Measurements from ENCODE around the gene CHRD.
"Not testable (repeated sequence)": the region's sequence is repeated elsewhere in the genome, so short reads cannot be mapped to it uniquely, and the experiment has no call there.

Gene CHRD

DNA sequence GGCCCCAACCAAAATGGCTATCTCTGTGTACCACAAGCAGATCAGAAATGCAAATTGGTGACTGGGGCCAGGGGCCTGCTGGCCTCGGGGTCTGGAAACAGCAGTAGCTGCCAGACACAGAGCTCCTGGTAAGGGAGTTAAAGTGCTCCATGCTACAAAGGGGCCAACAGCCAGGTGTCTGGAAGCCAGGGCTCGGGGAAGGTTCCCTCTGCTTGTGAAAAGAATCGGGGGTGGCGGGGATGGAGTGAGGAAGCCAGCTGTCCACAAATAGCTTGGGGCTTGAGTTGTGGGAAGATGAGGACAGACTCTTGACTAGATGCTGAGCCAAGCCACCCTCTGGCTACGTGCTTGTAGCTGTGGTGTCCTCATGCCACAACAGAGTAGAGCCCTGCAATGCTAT lies 39.3 kb downstream of the CHRD start:
- CTCF ChIA-PET: interaction anchor here (0.8 to 9.3 kb wide), 6 partner anchors 48 to 138 kb away, joined by 3 to 73 read pairs (median 7); no protein-coding TSS in a partner anchor
- no peak for DNase-seq
- Mint-ChIP-seq H3K4me1 (no peaks in the 10 kb centered on the region), H3K9me3 (no peaks in the 10 kb centered on the region), H3K27me3 (peaks cover 19% of the 10 kb centered on the region), H3K36me3 (no peaks in the 10 kb centered on the region), H3K27ac (no peak overlapping the region), H3K4me3 (no peak overlapping the region)

DNA sequence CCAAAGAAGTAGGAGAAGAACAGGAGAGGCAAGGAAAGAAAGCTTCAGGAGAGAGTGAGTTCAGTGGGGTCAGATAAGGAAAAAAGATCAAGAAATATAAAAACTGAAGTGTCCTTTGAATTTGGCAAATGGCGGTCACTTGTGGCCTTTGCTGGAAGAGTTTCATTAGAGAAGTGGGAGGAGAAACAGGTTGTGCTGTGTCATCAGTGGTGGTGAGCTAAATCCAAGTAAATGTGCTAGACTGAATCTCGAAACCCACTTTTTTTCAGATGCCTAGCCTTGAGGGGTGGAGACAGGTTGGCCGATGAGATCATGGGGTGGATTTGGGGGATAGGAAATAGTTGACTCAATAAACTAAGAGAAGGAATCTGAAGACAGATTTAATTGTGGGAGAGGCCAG lies 43.7 kb downstream of the CHRD start:
- Mint-ChIP-seq H3K4me3 (no peak overlapping the region), H3K9me3 (no peaks in the 10 kb centered on the region), H3K4me1 (no peaks in the 10 kb centered on the region), H3K36me3 (no peaks in the 10 kb centered on the region), H3K27me3 (peaks cover 27% of the 10 kb centered on the region), H3K27ac (no peak overlapping the region)
- DNase-seq: no peak
- CTCF ChIA-PET: no interaction called here

DNA sequence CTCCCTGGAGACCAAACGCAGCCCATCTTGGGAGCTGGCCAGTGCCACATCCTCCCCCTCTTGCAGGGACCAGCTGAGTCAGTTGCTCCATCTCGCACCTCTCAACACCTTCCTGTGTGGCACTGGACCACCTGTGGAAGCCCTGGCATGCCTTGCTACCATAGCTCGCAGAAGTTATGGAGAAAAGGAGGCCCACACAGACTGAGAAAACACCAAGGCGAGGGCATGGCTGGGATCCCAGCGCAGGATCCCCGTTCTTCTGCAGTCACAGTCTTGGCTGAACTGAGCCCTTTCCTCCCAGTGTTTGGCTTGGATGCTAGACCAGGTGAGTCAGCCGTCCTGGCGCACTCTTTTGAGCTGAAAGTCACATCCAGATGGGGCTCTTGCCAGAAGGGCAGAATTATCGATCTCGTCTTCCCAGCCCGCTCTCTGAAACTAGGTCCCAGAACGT lies 46.9 kb downstream of the CHRD start:
- H3K9me3 Mint-ChIP-seq: no peaks in the 10 kb centered on the region
- no peak for DNase-seq
- no peak overlapping the region for H3K4me3 Mint-ChIP-seq
- no peaks in the 10 kb centered on the region for H3K36me3 Mint-ChIP-seq
- CTCF ChIA-PET: no interaction called here
- H3K27ac Mint-ChIP-seq: no peak overlapping the region
- no peaks in the 10 kb centered on the region for H3K4me1 Mint-ChIP-seq
- peaks cover 39% of the 10 kb centered on the region for H3K27me3 Mint-ChIP-seq

DNA sequence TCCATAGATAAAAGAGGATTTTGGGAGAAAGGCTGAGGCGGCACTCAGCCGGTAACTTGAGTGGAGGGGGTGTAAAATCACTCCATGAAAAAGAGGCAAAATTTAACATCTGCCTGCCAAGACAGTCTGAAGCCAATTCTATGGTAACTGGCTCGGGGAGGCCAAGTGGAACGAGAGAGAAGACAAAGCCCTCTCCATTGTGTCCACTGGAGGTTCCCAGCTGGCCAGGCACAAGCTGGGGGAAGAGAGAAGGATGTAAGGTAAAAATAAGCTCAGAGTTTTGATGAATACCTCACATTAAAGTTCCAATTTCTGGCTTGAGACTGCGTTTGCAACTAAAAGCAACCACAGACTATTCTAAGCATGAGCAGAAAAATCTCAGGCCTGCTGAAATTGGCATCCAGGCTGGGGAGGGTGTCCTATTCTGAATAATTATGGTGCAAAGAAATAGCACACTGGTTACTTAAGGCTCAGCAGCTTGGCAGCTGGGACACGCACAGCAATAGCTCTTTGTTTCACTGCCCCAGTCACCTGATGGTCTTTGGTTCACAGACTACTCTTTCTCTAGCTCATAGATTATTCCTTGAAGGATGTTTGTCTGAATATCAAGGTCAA lies 48.8 kb downstream of the CHRD start:
- Mint-ChIP-seq H3K9me3 (no peaks in the 10 kb centered on the region), H3K4me1 (no peaks in the 10 kb centered on the region), H3K36me3 (no peaks in the 10 kb centered on the region), H3K27ac (no peak overlapping the region), H3K4me3 (no peak overlapping the region), H3K27me3 (peaks cover 31% of the 10 kb centered on the region)
- no peak for DNase-seq
- CTCF ChIA-PET: interaction anchor here (0.8 to 1.8 kb wide), 2 partner anchors 85 to 113 kb away, joined by 3 to 5 read pairs; no protein-coding TSS in a partner anchor

DNA sequence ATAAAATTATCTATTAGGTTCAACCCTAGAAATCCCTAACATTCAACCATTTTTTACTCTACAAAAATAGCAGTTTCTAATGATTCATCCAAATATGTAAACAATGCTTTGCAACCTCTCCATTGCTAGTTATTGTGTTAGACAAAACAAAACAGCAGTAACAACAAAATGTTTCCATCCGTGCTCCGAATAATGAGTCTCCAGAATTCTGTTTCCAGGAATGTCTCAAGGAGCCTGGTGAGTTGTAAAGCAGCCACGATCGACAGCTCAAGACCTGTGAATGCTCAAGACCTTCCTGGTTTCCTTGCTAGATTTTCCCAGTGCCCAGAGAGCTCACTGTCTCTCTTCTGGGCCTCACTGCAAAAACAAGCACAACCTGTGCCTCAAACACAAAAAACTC lies 49.9 kb downstream of the CHRD start:
- CTCF ChIA-PET: interaction anchor here (1.8 kb wide), 1 partner anchor 112 kb away, joined by 5 read pairs; no protein-coding TSS in a partner anchor

DNA sequence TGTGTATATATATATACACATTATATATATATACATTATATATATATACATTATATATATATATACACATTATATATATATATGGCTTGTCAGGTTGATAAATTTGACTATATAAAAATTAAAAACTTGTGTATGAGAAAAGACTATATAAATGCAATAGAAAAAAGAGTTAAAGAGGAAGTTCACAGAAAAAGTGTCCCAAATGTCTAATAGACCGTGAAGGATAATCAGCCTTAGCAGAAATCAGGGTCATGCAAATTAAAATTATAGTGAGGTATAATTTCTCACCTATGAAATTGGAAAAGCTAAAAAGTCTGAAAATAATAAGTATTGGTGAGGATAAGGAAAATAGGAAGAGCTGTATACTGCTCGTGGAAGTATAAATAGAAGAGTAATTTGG lies 51.1 kb downstream of the CHRD start:
- no peak overlapping the region for H3K4me3 Mint-ChIP-seq
- no peak for DNase-seq
- H3K27ac Mint-ChIP-seq: no peak overlapping the region
- no peaks in the 10 kb centered on the region for H3K9me3 Mint-ChIP-seq
- peaks cover 23% of the 10 kb centered on the region for H3K27me3 Mint-ChIP-seq
- CTCF ChIA-PET: interaction anchor here (1.2 to 1.8 kb wide), 2 partner anchors 110 to 113 kb away, joined by 4 to 5 read pairs; no protein-coding TSS in a partner anchor
- H3K36me3 Mint-ChIP-seq: no peaks in the 10 kb centered on the region
- no peaks in the 10 kb centered on the region for H3K4me1 Mint-ChIP-seq

More for the DNA sequence above, 49.9 kb downstream of the CHRD start:
- H3K27ac Mint-ChIP-seq: no peak overlapping the region
- H3K36me3 Mint-ChIP-seq: no peaks in the 10 kb centered on the region
- DNase-seq: no peak
- H3K4me1 Mint-ChIP-seq: no peaks in the 10 kb centered on the region
- H3K9me3 Mint-ChIP-seq: no peaks in the 10 kb centered on the region
- H3K27me3 Mint-ChIP-seq: peaks cover 28% of the 10 kb centered on the region
- no peak overlapping the region for H3K4me3 Mint-ChIP-seq

DNA sequence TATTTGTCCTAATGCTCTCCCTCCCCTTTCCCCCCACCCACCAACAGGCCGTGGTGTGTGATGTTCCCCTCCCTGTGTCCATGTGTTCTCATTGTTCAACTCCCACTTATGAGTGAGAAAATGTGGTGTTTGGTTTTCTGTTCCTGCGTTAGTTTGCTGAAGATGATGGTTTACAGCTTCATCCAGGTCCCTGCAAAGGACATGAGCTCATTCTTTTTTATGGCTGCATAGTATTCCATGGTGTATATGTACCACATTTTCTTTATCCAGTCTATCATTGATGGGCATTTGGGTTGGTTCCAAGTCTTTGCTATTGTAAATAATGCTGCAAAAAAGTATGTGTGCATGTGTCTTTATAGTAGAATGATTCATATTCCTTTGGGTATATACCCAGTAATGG lies 53.3 kb downstream of the CHRD start:
- CTCF ChIA-PET: interaction anchor here (0.6 kb wide), 1 partner anchor 325 kb away, joined by 3 read pairs; no protein-coding TSS in a partner anchor
- not testable (repeated sequence) for DNase-seq, H3K36me3 Mint-ChIP-seq, H3K4me3 Mint-ChIP-seq, H3K27ac Mint-ChIP-seq, H3K9me3 Mint-ChIP-seq, H3K4me1 Mint-ChIP-seq
- peaks cover 21% of the 10 kb centered on the region for H3K27me3 Mint-ChIP-seq

DNA sequence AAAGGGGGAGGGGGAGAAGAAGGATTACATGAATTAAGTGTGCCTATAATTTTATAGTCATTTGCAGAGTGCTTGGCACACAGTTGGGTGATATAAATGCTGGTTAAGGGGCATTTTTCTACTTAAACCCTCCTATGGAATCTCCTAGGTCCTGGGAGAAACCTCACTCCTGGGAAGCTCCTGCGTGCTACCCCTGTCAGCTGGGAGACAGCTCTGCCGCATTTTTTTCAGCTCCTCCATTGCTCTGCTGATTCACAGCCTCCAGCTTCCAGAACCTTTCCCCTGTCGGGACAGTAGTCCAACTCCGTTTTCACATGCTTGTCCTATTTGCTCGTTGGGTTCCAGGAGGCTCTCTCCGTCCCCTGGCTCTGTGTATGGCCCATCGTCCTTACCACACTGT lies 59.2 kb downstream of the CHRD start:
- no peak overlapping the region for H3K4me3 Mint-ChIP-seq
- no peak for DNase-seq
- H3K4me1 Mint-ChIP-seq: peaks cover 5% of the 10 kb centered on the region
- no peak overlapping the region for H3K27ac Mint-ChIP-seq
- H3K9me3 Mint-ChIP-seq: peaks cover 4% of the 10 kb centered on the region
- CTCF ChIA-PET: no interaction called here
- no peaks in the 10 kb centered on the region for H3K36me3 Mint-ChIP-seq
- H3K27me3 Mint-ChIP-seq: peaks cover 6% of the 10 kb centered on the region

Measured in activated naive CD4-positive, alpha-beta T cell treated with anti-CD3 and anti-CD28 coated beads, Interleukin-2, amount 10 ng/mL, durations not matched to agents 7 days and 5 days (primary cell).